Measurements from ENCODE around the gene MS4A14.

- TF ChIP-seq POLR2A (IDR thresholded peaks at IDR 0.05): peak in 1 of 4 donors; percentile 67
- TF ChIP-seq CTCF (IDR thresholded peaks at IDR 0.05): no peak
These were observed 18.7 kb upstream of the MS4A14 start for GRCh38 chr11:60377401-60378136.
